ENCODE measurements around the gene SLC12A2. TPM values are rescaled to one million over a fixed set of nuclear protein-coding genes. Genes with fewer than 3 reads are reported as not detected.
A peak's percentile ranks its signal among the peaks of the same experiment; 100 is the strongest.

SLC12A2 gene
- polyA plus RNA-seq, 1 of the 3 experiments (the other 2 are of a cell fraction): 5.6 TPM

DNA sequence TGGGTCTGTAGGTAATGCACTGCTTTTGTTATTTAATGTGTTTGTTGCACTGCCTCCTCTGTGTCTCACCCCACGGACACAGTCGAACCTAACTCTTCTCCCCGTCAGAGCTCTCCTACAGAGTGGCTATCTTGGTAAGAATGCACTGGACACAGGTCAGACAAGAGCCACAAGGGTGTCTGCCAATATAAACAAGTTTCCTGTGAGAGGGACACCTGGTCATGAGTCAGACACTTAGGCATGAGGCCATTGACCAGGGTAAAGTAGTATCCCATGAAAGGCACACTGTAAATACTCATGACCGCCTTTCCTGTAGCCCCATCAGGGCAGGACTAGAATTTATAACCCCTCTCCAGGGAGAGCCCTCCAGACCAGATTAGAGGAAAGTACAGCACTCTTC is 115.5 kb downstream of the SLC12A2 start:
- no peaks in the 10 kb centered on the region for H4K20me1 ChIP-seq (ENCODE audit: insufficient read depth)
- no peaks in the 10 kb centered on the region for H3K9me3 ChIP-seq
- H3K9ac ChIP-seq: no peak overlapping the region
- H3K4me1 ChIP-seq (ENCODE audit: control insufficient read depth in 1 of 2, insufficient read depth in 2 of 2, low read depth in 1 of 2, low read length in 1 of 2): peaks cover 0 to 3% of the 10 kb centered on the region in 2 experiments; a peak in 1 of 4 replicates
- TF ChIP-seq FOXJ3 (CRISPR knock-in tag; IDR thresholded peaks at IDR 0.05): no peak
- TF ChIP-seq EZH2phosphoT487 (IDR thresholded peaks at IDR 0.05; ENCODE audit: borderline replicate concordance, low read depth): no peak
- no peak for TF ChIP-seq YY1 (IDR thresholded peaks at IDR 0.05; ENCODE audit: low read depth)
- peak; percentile 26; the same call in 1 of the 2 replicates for TF ChIP-seq NFIC (IDR thresholded peaks at IDR 0.05; ENCODE audit: borderline replicate concordance)
- no peak for TF ChIP-seq POLR2AphosphoS5 (IDR thresholded peaks at IDR 0.05; ENCODE audit: low read depth, low read length)
- TF ChIP-seq TCF12 (IDR thresholded peaks at IDR 0.05): peak; percentile 42; the same call in 1 of the 2 replicates
- TF ChIP-seq CHD2 (IDR thresholded peaks at IDR 0.05; ENCODE audit: low read length, partially characterized antibody): no peak
- TF ChIP-seq TAF1 (IDR thresholded peaks at IDR 0.05; ENCODE audit: borderline replicate concordance, low read depth, low read length): no peak
- TF ChIP-seq NRF1 (IDR thresholded peaks at IDR 0.05; ENCODE audit: low read depth, low read length): no peak
- TF ChIP-seq, protein P1, sequence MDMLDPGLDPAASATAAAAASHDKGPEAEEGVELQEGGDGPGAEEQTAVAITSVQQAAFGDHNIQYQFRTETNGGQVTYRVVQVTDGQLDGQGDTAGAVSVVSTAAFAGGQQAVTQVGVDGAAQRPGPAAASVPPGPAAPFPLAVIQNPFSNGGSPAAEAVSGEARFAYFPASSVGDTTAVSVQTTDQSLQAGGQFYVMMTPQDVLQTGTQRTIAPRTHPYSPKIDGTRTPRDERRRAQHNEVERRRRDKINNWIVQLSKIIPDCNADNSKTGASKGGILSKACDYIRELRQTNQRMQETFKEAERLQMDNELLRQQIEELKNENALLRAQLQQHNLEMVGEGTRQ (IDR thresholded peaks at IDR 0.05; ENCODE audit: borderline replicate concordance, low read depth, low read length): no peak
- TF ChIP-seq, protein P2, sequence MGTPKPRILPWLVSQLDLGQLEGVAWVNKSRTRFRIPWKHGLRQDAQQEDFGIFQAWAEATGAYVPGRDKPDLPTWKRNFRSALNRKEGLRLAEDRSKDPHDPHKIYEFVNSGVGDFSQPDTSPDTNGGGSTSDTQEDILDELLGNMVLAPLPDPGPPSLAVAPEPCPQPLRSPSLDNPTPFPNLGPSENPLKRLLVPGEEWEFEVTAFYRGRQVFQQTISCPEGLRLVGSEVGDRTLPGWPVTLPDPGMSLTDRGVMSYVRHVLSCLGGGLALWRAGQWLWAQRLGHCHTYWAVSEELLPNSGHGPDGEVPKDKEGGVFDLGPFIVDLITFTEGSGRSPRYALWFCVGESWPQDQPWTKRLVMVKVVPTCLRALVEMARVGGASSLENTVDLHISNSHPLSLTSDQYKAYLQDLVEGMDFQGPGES (IDR thresholded peaks at IDR 0.05; ENCODE audit: low read depth, low read length): no peak
- TF ChIP-seq, protein P3, sequence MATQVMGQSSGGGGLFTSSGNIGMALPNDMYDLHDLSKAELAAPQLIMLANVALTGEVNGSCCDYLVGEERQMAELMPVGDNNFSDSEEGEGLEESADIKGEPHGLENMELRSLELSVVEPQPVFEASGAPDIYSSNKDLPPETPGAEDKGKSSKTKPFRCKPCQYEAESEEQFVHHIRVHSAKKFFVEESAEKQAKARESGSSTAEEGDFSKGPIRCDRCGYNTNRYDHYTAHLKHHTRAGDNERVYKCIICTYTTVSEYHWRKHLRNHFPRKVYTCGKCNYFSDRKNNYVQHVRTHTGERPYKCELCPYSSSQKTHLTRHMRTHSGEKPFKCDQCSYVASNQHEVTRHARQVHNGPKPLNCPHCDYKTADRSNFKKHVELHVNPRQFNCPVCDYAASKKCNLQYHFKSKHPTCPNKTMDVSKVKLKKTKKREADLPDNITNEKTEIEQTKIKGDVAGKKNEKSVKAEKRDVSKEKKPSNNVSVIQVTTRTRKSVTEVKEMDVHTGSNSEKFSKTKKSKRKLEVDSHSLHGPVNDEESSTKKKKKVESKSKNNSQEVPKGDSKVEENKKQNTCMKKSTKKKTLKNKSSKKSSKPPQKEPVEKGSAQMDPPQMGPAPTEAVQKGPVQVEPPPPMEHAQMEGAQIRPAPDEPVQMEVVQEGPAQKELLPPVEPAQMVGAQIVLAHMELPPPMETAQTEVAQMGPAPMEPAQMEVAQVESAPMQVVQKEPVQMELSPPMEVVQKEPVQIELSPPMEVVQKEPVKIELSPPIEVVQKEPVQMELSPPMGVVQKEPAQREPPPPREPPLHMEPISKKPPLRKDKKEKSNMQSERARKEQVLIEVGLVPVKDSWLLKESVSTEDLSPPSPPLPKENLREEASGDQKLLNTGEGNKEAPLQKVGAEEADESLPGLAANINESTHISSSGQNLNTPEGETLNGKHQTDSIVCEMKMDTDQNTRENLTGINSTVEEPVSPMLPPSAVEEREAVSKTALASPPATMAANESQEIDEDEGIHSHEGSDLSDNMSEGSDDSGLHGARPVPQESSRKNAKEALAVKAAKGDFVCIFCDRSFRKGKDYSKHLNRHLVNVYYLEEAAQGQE (IDR thresholded peaks at IDR 0.05; ENCODE audit: low read depth, low read length): no peak
- TF ChIP-seq FOXM1 (IDR thresholded peaks at IDR 0.05; ENCODE audit: low read depth): no peak
- no peak for TF ChIP-seq MXI1 (IDR thresholded peaks at IDR 0.05; ENCODE audit: low read depth, low read length)
- no peak overlapping the region for H3K4me3 ChIP-seq (ENCODE audit: low read depth in 2 of 2, low read length in 1 of 2)
- ChIA-PET CTCF (interaction anchor here (1.1 to 3.9 kb wide), 3 partner anchors 321 to 635 kb away, joined by 3 to 67 read pairs (median 5); no protein-coding TSS in a partner anchor), POLR2A (no interaction called here)
- no peak overlapping the region for H2AFZ ChIP-seq (ENCODE audit: low read depth)
- no peak overlapping the region for H3K4me2 ChIP-seq
- H3K27me3 ChIP-seq (ENCODE audit: insufficient read depth): no peaks in the 10 kb centered on the region
- H3K79me2 ChIP-seq (ENCODE audit: insufficient read depth): no peaks in the 10 kb centered on the region
- H3K27ac ChIP-seq (ENCODE audit: low read depth in 2 of 2, low read length in 1 of 2): no peak overlapping the region
- H3K9me2 ChIP-seq: no peaks in the 10 kb centered on the region
- 88% methylated on average over 4 of the region's 4 CpGs for WGBS (ENCODE audit: low lambda C conversion rate)
- DNase-seq: no peak
- no peaks in the 10 kb centered on the region for H3K36me3 ChIP-seq (replicated peaks in 1 of 2; ENCODE audit: control insufficient read depth in 1 of 2, insufficient read depth in 2 of 2, low read length in 1 of 2)
- H3F3A ChIP-seq (replicated peaks; ENCODE audit: insufficient read depth): no peaks in the 10 kb centered on the region
